ENCODE measurements around the gene LARGE1.
A peak's percentile ranks its signal among the peaks of the same experiment; 100 is the strongest.
"Not testable (repeated sequence)": the region's sequence is repeated elsewhere in the genome, so short reads cannot be mapped to it uniquely, and the experiment has no call there.

LARGE1 gene

DNA sequence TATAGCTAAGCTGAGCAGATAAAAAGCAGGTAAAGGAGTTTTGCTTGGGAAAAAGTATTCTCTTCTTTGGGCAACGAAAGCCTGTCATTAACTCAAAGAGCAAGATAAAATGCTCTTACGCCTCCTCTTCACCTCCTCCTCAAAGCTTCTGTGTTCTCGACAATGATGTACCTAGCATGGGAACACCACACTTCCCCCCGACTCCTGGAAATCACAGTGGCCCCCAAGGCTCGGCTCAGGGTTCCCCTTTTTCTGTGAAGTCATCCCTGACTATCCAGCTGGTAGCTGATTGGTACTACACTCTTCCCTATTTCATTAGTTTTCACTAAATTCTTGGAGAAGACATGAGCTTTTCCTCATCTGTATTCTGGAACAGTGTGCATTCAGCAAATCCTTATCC lies 336.1 kb downstream of the LARGE1 start:
- DNase-seq, result no peak

DNA sequence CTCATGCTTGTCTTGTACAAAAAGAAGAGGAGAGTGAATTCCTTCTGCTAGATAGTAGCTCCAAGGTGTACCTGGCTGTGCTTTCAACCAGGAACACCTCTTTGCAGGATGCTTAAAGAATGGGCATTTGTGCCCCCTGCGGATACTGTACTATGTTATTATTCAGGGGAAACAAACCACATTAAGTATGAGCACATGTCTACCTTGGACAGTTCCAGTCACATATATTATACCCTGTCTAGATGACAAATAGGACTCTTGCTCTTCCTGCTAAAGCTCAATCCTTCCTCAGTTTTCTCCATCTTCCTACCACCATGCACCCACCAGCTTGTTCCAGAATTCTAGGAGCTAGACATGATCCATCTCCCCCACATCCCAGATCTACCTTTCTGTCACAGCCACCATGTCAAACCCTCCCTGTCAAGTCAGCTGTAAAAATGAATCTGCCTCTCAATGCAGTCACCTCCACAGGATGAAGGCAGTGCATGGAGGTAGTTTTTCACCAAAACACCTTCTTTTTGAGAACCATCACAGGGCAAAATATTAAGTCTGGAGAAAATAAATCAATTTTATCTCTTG lies 337.4 kb downstream of the LARGE1 start:
- DNase-seq, result no peak

DNA sequence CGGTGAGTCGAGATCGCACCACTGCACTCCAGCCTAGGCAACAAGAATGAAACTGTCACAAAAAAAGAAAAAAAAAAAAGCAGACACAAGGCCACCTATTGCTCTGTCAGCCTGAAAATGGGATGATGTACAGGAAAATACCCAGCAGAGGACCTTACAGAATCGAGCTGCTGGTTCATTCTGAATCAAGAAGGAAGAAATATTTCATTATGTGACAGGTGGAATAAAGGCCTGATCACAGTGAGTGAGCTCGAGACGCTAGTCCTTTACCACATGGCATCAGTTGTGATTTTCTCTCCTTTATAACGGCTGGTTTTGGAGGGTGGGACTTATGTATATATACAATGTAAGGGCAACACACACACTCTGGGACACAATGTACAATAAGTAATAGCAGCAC lies 340.0 kb downstream of the LARGE1 start:
- DNase-seq, result no peak

DNA sequence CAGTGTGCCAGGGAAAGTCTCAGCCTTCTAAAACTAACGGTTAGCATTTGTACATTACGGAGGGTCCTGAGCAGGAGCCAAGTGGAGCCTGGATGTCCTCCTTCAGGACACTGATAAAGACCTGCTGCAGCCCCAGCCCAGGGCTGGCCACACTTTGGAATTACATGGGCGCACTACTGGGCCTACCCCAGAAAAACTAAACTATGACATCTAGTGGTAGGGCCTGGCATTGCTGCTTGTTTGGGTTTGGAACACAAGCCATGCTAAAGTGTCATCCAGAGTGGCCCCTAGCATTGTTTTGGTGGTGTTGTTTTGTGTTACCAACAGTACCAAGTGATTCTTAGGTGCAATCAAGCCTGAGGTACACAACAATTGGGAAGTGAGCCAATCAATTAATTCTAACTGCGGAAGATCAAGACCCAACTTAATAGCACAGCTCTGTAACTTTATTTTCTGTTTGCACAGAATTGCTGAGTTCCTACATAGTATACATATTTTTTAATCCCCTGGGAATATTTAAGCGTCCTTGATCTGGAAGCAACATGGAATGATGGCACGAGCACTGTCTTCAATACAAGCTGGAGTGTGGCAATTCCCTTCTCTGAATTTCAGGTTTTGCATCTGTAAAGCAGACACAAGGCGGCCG lies 340.7 kb downstream of the LARGE1 start:
- DNase-seq, result peak; percentile 49

DNA sequence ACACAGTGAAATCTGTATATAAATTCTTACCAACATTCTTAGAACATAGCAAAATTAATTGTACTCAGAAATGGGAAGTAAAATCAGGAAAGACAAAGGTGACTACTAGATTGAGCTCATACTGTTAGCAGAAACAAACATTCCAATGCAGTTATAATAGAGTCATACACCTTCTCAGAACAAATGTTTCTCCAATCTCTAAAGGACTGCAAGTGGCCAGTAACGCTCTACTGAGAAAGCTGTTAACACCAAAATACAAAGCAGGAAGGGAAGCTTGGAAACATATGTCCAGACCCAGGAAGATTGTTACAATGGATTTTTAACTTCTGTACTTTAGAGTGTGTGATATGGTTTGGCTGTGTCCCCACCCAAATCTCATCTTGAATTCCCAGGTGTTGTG lies 341.5 kb downstream of the LARGE1 start:
- DNase-seq, result no peak

DNA sequence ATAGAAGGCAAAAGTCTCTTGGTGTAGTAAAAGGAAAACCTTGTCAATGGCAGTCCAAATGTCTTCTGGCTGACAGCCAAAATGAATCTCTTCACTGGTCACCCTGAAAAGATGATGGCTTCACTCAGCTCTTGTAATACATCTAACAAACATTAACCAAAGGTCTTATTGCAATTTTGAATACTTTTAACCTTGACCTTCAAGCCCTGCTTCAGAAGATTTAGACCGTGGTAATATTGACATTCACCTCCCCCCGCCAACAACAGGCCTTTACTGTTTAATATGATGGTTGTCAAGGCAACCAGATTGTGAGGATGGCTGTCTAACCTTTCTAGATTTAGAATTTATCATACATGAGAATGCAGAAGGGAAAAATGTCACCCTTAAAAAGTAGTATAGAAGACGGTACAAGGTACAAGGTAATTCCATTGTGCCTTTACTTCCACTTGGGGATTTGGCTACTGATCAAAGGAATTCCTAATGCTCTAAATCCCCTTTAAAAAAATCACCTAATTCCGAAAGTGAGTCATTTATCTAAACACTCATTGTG lies 342.3 kb downstream of the LARGE1 start:
- DNase-seq, result no peak

DNA sequence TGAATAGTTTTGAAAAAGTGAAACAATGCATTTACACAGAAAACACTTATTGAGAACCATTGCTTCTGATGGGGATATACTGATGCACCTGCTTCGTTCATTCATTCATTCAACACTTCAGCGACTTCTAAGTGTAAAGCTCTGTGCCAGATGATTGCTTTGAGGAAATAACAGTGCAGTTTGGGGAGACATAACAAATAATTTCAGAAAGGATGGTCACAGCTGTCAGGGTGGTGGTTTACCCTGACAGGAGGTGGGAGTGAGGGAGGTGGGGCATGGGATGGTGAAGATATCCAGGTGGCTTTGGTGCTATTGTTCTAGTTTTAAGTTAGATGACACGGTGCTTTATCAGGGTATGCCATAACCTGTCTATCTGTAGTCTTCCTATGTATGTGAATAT lies 344.1 kb downstream of the LARGE1 start:
- no peak for DNase-seq

DNA sequence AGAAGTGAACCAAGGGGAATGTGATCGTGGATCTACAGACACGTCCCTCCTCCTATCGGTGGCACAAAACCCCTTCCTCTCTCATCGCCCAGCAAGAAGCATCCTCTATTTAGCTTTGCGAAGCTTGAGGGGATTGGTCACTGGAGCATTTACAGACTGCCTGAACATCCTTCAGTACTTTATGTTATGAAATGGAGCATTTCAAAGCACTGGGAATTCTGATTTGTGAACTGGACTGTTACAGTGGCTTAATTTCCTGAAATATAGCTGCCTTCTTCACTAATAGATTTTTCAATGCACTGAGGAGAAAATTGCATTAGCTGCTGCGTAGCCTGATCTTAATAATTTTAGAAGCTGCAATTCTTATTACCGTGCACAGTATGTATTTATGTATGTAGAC lies 344.5 kb downstream of the LARGE1 start:
- no peak for DNase-seq

DNA sequence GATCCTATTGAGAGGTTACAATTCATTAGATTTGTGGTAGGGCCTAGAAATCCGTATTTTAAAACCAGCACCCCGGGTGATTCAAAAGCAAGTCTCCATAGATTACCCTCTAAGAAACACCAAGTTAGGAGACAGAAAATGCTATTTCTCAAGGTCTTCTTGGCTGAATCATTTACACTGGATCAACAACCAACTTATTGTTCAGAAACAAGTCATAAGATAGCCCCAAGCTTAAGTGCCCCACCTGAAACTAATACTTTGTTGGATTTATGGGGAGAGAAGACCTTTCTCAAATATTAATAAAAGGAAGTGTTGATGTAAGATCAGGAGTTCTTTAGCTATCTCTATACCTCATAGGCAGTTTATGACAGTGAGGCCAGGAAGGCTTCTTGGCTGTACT lies 345.2 kb downstream of the LARGE1 start:
- DNase-seq, result no peak

DNA sequence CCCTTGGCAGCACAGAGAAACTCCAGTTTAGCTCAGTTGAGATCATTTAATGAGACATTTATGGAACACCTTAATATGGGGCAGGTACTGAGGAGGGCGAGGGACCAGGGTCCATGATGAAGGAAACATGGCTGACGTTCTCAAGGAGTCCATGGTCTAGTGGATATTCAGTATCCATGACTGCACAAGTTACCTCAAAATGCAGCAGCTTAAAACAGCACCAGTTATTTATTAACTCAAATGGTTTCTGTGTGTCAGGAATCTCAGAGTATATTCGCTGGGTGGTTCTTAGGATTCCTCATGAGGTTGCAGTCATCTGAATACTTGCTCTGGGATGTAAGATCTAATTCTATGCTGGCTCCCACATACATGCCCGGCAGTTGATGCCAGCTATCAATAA lies 346.8 kb downstream of the LARGE1 start:
- no peak for DNase-seq

DNA sequence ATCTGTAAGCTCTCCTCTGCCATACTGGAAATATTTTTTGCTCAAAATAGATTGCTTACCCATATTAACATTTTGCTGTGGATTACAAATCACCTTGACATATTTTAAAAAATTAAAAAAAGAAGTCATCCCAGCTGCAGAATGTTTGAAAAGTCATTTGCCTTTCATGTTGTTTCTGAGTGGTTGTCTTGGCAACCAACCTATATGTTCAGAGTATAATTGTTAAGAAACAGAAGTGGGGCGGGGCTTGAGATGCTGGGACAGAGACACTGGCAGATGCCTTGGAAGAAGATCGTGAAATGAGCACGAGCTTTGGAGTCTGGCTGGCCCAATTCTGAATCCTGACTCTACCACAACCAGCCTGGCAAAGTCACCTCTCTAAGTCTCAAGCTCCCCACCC lies 348.2 kb downstream of the LARGE1 start:
- DNase-seq, result no peak

DNA sequence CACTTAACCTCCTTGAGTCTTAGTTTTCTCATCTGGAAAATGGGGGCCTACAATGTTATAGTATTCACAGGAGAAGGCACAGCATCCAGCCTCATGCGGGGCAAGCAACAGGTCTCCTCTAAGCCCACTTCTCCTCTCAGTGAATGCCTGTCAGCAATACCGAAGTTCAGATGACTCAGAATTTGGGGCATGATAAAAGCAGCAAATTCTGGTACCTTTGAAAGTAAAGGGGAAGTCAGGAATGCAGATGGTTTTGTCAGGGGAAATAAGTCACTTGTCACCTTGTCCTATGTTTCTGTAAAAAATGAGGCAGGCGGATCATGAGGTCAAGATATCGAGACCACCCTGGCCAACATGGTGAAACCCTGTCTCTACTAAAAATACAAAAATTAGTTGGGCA lies 350.2 kb downstream of the LARGE1 start:
- DNase-seq, result no peak

DNA sequence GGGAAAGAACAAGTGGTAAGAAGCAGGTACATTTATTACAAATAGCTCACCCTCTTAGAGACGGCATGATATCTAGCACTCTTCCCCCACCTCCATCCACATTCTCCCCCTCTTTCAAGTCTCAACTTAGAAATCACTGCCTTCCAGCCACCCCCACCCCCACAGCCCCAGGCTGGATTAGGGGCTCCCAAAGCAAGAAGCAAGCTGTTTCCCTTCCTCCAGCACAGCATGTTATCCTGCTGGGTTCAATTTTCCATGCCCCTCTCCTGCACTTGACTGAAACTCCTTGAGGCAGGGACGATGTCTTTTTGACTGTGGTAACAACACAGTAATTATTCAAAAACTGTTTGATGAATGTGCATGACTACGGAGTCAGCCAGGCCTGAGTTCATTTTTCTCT lies 350.7 kb downstream of the LARGE1 start:
- no peak for DNase-seq

DNA sequence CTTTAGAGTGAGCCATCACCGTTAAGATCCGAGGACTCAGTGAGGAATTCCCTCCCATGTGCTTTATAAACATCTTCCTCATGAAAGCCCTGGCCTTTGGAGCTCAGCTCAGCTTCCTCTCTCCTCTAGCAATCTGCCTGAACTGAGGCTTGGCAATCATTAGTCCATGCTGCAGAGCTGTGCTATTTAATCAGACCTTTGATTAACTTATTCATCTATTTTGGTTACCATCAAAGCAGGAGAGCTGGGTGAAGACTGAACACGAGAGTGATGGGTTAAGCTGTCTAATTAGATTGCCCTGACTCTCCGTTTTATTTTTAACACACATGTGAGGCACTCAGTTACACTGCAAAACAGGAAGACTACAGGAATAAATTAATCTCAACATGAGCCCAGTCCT lies 351.3 kb downstream of the LARGE1 start:
- DNase-seq, result no peak

DNA sequence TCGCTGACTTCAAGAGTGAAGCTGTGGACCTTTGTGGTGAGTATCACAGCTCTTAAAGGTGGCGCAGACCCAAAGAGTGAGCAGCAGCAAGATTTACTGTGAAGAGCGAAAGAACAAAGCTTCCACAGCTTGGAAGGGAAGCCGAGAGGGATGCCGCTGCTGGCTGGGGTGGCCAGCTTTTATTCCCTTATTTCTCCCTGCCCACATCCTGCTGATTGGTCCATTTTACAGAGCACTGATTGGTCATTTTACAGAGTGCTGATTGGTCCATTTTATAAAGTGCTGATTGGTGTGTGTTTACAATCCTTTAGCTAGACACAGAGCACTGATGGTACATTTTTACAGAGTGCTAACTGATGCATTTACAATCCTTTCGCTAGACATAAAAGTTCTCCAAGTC lies 353.8 kb downstream of the LARGE1 start:
- not testable (repeated sequence) for DNase-seq

DNA sequence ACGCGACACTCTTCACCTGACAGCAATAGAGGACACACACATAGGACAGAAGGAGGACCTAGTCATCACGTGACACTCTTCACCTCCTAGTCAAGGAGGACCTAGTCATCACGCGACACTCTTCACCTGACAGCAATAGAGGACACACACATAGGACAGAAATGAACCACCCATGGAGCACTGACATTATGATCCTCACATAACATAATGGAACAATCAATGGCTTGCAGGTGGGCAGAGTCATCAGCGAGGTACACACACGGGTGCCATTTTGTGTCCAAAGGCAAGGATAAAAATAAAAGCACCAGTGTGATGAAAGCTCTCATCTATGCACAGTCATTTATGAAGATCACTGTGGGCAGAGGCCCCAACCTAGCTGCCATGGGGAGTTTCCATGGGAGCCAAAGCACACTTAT lies 354.7 kb downstream of the LARGE1 start:
- DNase-seq, result no peak

DNA sequence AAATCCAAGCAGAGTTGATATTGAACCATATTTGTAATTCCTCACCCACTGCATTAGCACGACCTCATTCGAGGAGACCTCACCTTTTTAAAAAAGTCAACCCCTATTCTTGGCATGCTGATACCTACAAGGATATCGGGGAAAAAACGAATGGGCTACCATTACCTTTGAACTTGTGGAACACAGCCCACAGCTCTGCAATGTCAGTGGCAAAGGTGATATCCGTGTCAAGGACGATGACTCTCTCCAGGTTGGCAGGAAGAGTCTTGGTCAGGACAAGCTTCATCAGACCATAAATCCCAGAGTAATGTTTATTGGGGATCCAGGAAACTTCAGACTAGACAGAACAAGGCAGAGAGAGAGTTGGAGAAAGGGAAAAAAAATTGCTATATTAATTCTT lies 355.6 kb downstream of the LARGE1 start:
- no peak for DNase-seq

DNA sequence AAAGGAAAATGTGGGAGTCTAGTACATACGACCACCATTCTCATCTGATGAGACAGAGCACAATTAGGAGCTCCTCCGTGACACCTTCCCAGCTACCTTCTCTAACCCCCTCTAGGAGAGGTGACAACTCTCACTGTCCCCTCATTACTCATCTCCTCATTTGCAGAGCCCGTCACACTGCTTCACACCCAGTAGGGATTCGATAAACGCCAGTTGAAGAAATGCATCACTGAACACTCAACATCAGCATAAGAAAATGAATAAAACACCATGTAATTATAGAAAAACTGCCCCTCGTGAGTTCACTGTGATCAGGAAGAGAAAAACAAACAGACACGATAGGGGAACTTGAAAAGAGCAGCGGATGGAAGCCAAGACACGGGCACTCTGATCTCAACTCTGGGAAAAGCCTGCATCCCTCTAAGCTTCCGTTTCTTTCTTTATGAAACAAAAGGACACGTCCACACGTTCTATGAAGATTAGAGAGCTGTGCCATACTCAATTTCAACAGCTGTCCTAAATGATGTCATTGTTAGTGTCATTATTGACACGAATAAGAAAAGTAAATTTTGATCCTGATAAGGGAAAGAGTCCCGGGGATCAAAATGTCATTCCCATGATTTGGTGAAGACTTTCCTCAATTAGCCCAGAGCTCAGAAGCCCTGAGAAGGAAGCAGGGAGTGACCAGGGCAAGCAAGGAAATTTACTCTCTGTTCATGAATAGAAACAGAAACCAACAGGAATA lies 356.9 kb downstream of the LARGE1 start:
- no peak for DNase-seq

DNA sequence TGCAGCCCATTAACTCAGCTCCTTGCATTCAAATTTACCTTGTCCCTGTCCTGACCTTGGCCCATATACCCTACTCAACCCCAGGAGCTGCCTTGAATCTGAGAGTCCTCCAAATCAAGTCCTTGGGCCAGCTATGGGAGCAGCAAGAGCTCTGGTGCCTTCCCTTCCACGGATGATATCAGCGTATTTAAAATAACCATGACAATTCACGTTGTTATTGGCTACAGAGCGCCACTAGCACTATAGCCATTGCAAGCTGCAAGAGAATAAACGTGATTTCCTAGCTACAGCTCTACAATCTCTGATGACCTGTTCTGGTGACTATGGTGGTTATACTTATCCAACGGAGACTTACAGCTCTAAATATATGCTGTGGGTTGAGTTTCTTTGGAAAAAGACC lies 357.8 kb downstream of the LARGE1 start:
- DNase-seq, result no peak

DNA sequence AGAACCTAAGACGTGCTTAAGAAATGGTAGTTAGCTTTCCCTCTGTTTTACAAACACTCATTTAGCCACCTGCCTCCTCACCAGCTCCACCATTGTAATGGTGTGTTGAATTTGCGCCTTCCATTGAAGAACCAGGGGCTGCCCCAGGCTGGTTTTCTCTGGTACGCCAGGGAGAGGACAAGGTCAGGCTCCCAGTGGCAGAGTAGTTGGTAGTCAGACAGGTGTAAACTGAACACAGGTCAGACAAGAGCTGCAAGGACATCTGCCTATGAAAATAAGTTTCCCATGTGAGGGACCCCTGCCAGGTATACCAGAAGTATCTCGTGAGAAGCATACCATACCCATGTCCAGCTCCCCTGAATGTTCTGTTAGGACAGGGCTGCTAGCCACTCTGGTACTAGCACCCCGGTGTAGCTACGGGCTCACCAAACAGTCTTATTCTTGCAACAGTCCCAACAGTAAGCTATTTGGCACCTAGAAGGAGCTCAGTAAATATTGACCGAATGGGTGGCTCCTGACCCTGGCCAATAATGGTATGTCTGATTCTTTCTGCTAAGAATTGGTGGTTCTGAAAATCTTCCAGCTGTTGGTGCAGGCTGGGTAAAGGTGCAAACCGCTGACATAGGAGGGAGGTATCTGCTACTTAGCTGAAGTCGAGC lies 359.0 kb downstream of the LARGE1 start:
- no peak for DNase-seq

DNA sequence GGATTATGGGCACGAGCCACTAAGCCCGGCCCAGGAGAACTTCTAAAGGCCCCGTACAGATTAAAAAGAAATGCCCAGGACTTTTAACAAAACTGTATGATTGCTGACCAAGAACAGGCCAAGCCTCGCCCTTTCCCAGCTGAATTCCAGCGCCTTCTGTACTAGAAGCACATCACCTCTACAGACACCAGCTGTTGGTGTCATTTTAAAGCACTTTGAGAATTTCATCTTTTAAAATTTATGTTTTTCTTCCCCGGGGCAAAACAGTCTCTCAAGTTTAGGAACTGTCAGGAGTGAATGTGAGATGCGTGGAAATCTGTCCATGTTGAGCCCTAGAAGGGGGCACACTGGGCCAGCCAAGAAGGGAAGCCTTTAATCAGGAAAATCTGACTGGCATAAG lies 362.4 kb downstream of the LARGE1 start:
- no peak for DNase-seq

DNA sequence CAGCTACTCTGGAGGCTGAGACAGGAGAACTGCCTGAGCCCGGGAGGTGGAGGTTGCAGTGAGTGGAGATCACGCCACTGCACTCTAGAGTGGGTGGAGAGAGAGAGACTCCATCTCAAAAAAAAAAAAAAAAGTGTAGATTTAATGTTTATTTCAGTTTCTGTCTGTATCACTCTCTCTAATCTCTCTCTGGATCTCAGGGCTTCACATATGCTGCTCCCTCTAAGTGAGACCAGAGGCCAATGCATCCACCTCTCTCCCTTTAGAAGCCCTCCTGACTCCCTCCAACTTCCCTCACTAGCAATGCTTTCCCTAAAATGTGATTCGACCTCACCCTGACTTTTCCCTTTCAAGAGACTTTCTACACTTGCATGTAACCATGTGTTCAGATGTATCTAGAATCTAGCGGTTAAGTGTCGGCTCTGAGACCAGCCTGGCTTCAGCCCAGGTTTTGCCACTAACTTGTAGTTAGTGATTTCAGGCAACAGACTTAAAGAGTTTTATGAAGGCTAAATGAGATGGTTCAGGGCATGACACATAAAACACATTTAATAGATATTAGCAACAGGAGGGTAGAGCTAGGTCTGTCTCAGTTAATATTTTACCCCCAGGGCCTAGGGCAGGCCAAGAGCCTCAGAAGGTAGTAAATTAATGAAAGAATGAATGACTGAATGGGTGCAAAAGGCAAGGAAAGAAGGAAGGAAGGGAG lies 364.3 kb downstream of the LARGE1 start:
- DNase-seq, result no peak

DNA sequence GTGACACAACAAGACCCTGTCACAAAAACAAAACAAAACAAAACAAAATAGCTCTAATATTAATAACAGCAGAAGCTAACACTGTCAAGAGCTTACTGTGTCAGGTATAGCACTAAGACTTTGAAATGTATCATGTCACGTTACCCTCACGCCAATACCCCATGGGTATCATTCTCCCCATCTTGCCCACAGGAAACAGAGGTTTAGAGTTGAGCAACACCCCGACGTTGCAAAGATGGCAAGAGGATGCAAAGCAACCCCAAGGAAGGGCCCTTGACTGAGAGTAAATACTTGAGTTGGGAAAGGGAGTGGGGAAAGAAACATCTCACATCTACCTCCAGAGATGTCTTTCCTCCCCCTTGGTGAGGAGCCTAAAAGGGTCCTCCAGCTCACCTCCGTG lies 366.8 kb downstream of the LARGE1 start:
- DNase-seq, result no peak
